IMR-90 (cell line): ENCODE data around the gene CD96. TPM values are rescaled to one million over a fixed set of nuclear protein-coding genes. Genes with fewer than 3 reads are reported as not detected.

ENCODE experiments used
- ATAC-seq: fragments of 200-7000 bp; cut with Tn5 transposase; 2 replicates; pipeline ENCODE4 v1.9.1; 2020; ENCODE audit warnings: low read depth, mild to moderate bottlenecking, moderate library complexity
- BruUV-seq: library from RNA; stranded (reverse); fragments of 400-500 nt; replicated peaks from 2 replicates; lab custom pipeline; 2021; lab: Mats Ljungman, UMichigan
- CTCF ChIA-PET: fragments of 300-600 bp; formaldehyde crosslinking; extraction: SDS; loops from one replicate; lab custom pipeline; 2021; ENCODE audit warnings: antibody characterized with exemption; lab: Yijun Ruan, JAX
- POLR2A ChIA-PET: fragments of 300-600 bp; sonication (Branson Sonifier 250); formaldehyde crosslinking; loops from one replicate; lab custom pipeline; 2022; ENCODE audit warnings: antibody characterized with exemption; ENCODE audit not compliant: unreplicated experiment; lab: Charles Lee
- DNase-seq: peaks from one replicate; pipeline ENCODE4 v3.0.0; 2013
- H2AFZ ChIP-seq: replicated peaks from 2 replicates; pipeline ENCODE3; 2013; ENCODE audit warnings: low read length, mild to moderate bottlenecking; ENCODE audit not compliant: poor library complexity
- H2AK5ac ChIP-seq: 2 replicates; pipeline ENCODE4 v1.6.1; 2013; ENCODE audit warnings: low read depth, low read length, inconsistent platforms
- H2AK9ac ChIP-seq: replicated peaks from 2 replicates; pipeline ENCODE3; 2013; ENCODE audit warnings: mild to moderate bottlenecking, low read depth, low read length, moderate library complexity; ENCODE audit not compliant: poor library complexity
- H2BK120ac ChIP-seq: 2 replicates; pipeline ENCODE4 v1.6.1; 2013; ENCODE audit warnings: low read depth, low read length, inconsistent platforms
- H2BK15ac ChIP-seq: 3 replicates; pipeline ENCODE4 v1.6.1; 2013; ENCODE audit warnings: low read depth, low read length, inconsistent platforms
- H2BK20ac ChIP-seq: 2 replicates; pipeline ENCODE4 v1.6.1; 2013; ENCODE audit warnings: low read depth, mild to moderate bottlenecking, inconsistent platforms, low read length, moderate library complexity
- H2BK5ac ChIP-seq: 2 replicates; pipeline ENCODE4 v1.6.1; 2013; ENCODE audit warnings: mild to moderate bottlenecking, low read depth, low read length, inconsistent platforms; ENCODE audit not compliant: poor library complexity, severe bottlenecking
- H3K14ac ChIP-seq: replicated peaks from 2 replicates; pipeline ENCODE4 v1.6.1; 2013; ENCODE audit warnings: low read depth, low read length, inconsistent platforms
- H3K18ac ChIP-seq: 2 replicates; pipeline ENCODE4 v1.6.1; 2013; ENCODE audit warnings: low read depth, low read length, control low read depth
- H3K23ac ChIP-seq: 2 replicates; pipeline ENCODE4 v1.6.1; 2013; ENCODE audit warnings: low read depth, low read length, inconsistent platforms
- H3K27ac ChIP-seq: 2 replicates; pipeline ENCODE4 v1.5.1; 2013; ENCODE audit warnings: mild to moderate bottlenecking, control low read depth, low read length; ENCODE audit not compliant: insufficient read depth
- H3K27me3 ChIP-seq: 2 replicates; pipeline ENCODE4 v1.6.1; 2013; ENCODE audit warnings: low read length; ENCODE audit not compliant: control insufficient read depth, insufficient read depth
- H3K36me3 ChIP-seq: 2 replicates; pipeline ENCODE4 v1.6.1; 2013; ENCODE audit warnings: low read length, mixed read lengths; ENCODE audit not compliant: control insufficient read depth, insufficient read depth
- H3K4ac ChIP-seq: 2 replicates; pipeline ENCODE4 v1.6.1; 2013; ENCODE audit warnings: low read depth, low read length, inconsistent platforms
- H3K4me1 ChIP-seq: 2 replicates; pipeline ENCODE4 v1.6.1; 2013; ENCODE audit warnings: low read length, mixed read lengths; ENCODE audit not compliant: control insufficient read depth, insufficient read depth
- H3K4me2 ChIP-seq: 2 replicates; pipeline ENCODE4 v1.6.1; 2013; ENCODE audit warnings: low read depth, mild to moderate bottlenecking, control low read depth, low read length, moderate library complexity
- H3K4me3 ChIP-seq: 2 replicates; pipeline ENCODE4 v1.5.1; 2013; ENCODE audit warnings: low read depth, mild to moderate bottlenecking, control low read depth, low read length, moderate library complexity; ENCODE audit not compliant: insufficient read depth
- H3K56ac ChIP-seq: 2 replicates; pipeline ENCODE4 v1.6.1; 2013; ENCODE audit warnings: low read length, inconsistent platforms; ENCODE audit not compliant: insufficient read depth; ENCODE audit errors: extremely low read depth
- H3K79me1 ChIP-seq, 2 experiments: 2 replicates each; pipeline ENCODE4 v1.6.1; 2013; ENCODE audit warnings: low read length in 2 of 2, inconsistent platforms in 1 of 2, low read depth in 1 of 2
- H3K9ac ChIP-seq: 2 replicates; pipeline ENCODE4 v1.6.1; 2013; ENCODE audit warnings: low read depth, low read length, control low read depth
- H3K9me1 ChIP-seq: 2 replicates; pipeline ENCODE4 v1.6.1; 2013; ENCODE audit warnings: low read length, inconsistent platforms; ENCODE audit not compliant: insufficient read depth
- H3K9me3 ChIP-seq: 2 replicates; pipeline ENCODE4 v1.6.1; 2013; ENCODE audit warnings: low read length; ENCODE audit not compliant: control insufficient read depth, insufficient read depth
- H4K20me1 ChIP-seq: 2 replicates; pipeline ENCODE4 v1.6.1; 2013; ENCODE audit warnings: low read length, inconsistent platforms; ENCODE audit not compliant: insufficient read depth
- H4K5ac ChIP-seq: 2 replicates; pipeline ENCODE4 v1.6.1; 2013; ENCODE audit warnings: mild to moderate bottlenecking, low read depth, low read length, control low read depth
- H4K8ac ChIP-seq, 2 experiments: 2 replicates each; pipeline ENCODE4 v1.6.1; 2013; ENCODE audit warnings: low read depth in 2 of 2, low read length in 2 of 2, control low read depth in 1 of 2, inconsistent platforms in 1 of 2
- H4K91ac ChIP-seq: 2 replicates; pipeline ENCODE4 v1.6.1; 2013; ENCODE audit warnings: low read depth, low read length, inconsistent platforms; ENCODE audit not compliant: insufficient read depth
- FOS ChIP-seq: fragments of 150-350 bp; IDR thresholded peaks from 2 replicates; pipeline ENCODE4 v1.6.1; 2016; ENCODE audit warnings: low read depth, low read length
- RAD21 ChIP-seq: IDR thresholded peaks from 2 replicates; pipeline ENCODE4 v1.6.1; 2012; ENCODE audit warnings: low read length, improper control_type of control experiment
- WGBS, 2 experiments: methylation state at CpG; one replicate each; pipeline versions ENCODE4 v1.1.5 to v1.1.7; 2013; ENCODE audit warnings: missing lambda C conversion rate in 2 of 2; ENCODE audit not compliant: insufficient read length in 1 of 2; ENCODE audit errors: extremely low coverage in 2 of 2; 5-methylcytosine and 5-hydroxymethylcytosine counted together
- dilution Hi-C: fragments of 300-500 bp; cut with HindIII; formaldehyde crosslinking; loops from one replicate; pipeline ENCODE4 v1.14.3; 2018; ENCODE audit warnings: low sequenced_read_pairs; ENCODE audit not compliant: unreplicated experiment
- in situ Hi-C: fragments of 300-500 bp; cut with MboI; formaldehyde crosslinking; loops from 3 replicates; pipeline ENCODE4 v1.14.3; 2019; ENCODE audit warnings: low sequenced_read_pairs, inconsistent platforms, mixed read lengths
- intact Hi-C: fragments of 100-400 bp; cut with micrococcal nuclease; formaldehyde crosslinking; loops from 2 replicates; pipeline ENCODE4 v1.10.0; 2022
- polyA plus RNA-seq, 3 experiments: library from polyadenylated mRNA; depleted of rRNA; stranded (reverse); fragments of >200 nt; gene quantifications; 2 replicates each; pipeline ENCODE4 v1.2.3, GENCODE V29; 2012; ENCODE audit warnings: low replicate concordance in 1 of 3
- total RNA-seq: library from RNA; depleted of rRNA; stranded (reverse); fragments of >200 nt; gene quantifications from 2 replicates; pipeline ENCODE4 v1.2.3, GENCODE V29; 2012

CD96 gene
- total and polyA plus RNA-seq, 2 of the 4 experiments (the other 2 are of a cell fraction) = 0.05 to 0.18 TPM

DNA sequence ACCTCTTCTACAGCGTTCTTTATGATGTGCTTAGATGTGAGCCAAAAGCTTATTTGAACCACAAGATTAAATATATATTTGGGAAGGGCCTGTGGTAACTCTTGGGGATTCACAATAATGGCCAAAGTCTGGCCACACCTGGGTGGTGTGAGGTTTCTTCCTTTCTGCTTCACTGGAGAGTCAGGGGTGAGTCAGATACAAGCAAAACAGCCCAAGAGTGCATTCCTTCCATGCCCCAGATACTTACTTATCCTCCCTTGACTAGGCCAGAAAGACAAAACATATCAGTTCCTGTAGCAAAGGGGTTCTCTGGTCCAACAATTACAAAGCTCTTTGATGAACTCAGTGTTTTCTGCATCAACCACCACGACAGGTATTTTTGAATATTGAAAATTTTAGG lies 52.2 kb downstream of the CD96 start:
- BruUV-seq = no TSS peak
- Histone ChIP-seq H3K23ac (peak overlapping the region; percentile 82), H3K9me1 (peaks cover 30% of the 10 kb centered on the region), H4K5ac (peak overlapping the region; percentile 56; the same call in 1 of the 2 replicates), H2BK120ac (peak overlapping the region; percentile 99), H2BK15ac (peak overlapping the region; percentile 96), H2BK20ac (peak overlapping the region; percentile 99), H2BK5ac (peak overlapping the region; percentile 97), H3K18ac (peak overlapping the region; percentile 69; the same call in 1 of the 2 replicates), H3K4me1 (peaks cover 24% of the 10 kb centered on the region), H4K8ac (peak overlapping the region; percentile 58 to 87), H2AFZ (peak overlapping the region; percentile 15), H3K27me3 (no peaks in the 10 kb centered on the region), H3K79me1 (peaks cover 0 to 11% of the 10 kb centered on the region in 2 experiments; a peak in 2 of 4 replicates), H3K14ac (peak overlapping the region; percentile 91), H2AK5ac (peak overlapping the region; percentile 94), H3K36me3 (no peaks in the 10 kb centered on the region), H3K4me3 (no peak overlapping the region), H4K91ac (peak overlapping the region; percentile 97), H3K27ac (peak overlapping the region; percentile 47), H4K20me1 (no peaks in the 10 kb centered on the region), H3K4me2 (peak overlapping the region; percentile 17; the same call in 1 of the 2 replicates), H3K9ac (no peak overlapping the region), H3K9me3 (no peaks in the 10 kb centered on the region), H2AK9ac (peak overlapping the region; percentile 94), H3K4ac (peak overlapping the region; percentile 93), H3K56ac (peak overlapping the region; percentile 45; the same call in 1 of the 2 replicates)
- in situ Hi-C loops (loop anchor here (25.0 kb wide), 2 partner anchors 268 to 368 kb away; partner anchors contain the start of gene PHLDB2), dilution Hi-C loops (no loop called here), intact Hi-C loops (no loop called here)
- DNase-seq = peak; percentile 91
- TF ChIP-seq FOS (peak; percentile 61), RAD21 (no peak)
- CTCF ChIA-PET = interaction anchor here (1.7 kb wide), 2 partner anchors 11 to 22 kb away, joined by 4 to 5 read pairs; no protein-coding TSS in a partner anchor
- POLR2A ChIA-PET = no interaction called here
- WGBS, 2 experiments = no CpG with 5 or more reads among the region's 2 CpGs
- ATAC-seq = peak; percentile 83
